Hematopoietic multipotent progenitor cell treated with erythropoietin and hydrocortisone succinate and interleukin-3 and kit ligand, for 8 days (in vitro differentiated cells): ENCODE results near the gene VAT1L.

Source experiments
- DNase-seq: peaks from one replicate; pipeline ENCODE4 v3.0.0-alpha.2; 2015

The VAT1L gene, protein sequence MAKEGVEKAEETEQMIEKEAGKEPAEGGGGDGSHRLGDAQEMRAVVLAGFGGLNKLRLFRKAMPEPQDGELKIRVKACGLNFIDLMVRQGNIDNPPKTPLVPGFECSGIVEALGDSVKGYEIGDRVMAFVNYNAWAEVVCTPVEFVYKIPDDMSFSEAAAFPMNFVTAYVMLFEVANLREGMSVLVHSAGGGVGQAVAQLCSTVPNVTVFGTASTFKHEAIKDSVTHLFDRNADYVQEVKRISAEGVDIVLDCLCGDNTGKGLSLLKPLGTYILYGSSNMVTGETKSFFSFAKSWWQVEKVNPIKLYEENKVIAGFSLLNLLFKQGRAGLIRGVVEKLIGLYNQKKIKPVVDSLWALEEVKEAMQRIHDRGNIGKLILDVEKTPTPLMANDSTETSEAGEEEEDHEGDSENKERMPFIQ

DNA sequence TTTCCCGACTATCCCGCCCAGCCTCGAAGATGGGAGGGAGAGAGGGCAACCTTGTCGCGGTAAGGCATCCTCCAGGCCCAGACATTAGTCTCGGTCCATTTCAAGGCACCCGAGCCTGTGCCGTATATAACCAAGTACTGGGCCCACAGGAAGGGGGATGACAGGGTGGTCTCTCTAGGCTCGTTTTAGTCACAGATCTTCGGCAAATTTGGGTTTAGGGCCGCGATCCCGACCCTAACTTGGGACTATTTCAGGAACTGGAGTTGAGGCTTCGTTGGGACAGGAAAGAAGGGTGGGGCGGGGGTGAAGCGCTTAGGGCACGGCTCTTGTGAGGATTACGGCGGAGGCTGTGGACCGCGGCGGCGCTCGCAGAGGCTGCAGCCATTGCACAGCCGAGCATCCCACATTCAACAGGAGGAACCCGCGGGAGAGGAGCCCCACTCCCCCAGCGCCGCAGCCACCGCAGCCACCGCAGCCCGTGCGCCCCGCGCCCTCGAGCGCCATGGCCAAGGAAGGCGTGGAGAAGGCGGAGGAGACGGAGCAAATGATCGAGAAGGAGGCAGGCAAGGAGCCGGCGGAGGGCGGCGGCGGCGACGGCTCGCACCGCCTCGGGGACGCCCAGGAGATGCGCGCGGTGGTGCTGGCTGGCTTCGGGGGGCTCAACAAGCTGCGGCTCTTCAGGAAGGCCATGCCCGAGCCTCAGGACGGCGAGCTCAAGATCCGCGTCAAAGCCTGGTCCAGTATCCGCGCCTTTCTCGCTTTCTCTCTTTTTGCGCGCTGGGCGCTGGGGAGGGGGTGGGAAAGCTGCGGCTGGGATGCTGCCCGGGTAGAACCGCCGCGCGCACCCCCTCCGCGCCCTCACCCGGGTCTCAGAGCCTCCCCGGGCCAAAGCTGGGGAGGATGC, at the start of gene VAT1L:
VAT1L (plus strand) TSS at position 384 of the 904 bp plus-strand sequence; CDS start at position 503, 119 bp downstream.
- no peak for DNase-seq

DNA sequence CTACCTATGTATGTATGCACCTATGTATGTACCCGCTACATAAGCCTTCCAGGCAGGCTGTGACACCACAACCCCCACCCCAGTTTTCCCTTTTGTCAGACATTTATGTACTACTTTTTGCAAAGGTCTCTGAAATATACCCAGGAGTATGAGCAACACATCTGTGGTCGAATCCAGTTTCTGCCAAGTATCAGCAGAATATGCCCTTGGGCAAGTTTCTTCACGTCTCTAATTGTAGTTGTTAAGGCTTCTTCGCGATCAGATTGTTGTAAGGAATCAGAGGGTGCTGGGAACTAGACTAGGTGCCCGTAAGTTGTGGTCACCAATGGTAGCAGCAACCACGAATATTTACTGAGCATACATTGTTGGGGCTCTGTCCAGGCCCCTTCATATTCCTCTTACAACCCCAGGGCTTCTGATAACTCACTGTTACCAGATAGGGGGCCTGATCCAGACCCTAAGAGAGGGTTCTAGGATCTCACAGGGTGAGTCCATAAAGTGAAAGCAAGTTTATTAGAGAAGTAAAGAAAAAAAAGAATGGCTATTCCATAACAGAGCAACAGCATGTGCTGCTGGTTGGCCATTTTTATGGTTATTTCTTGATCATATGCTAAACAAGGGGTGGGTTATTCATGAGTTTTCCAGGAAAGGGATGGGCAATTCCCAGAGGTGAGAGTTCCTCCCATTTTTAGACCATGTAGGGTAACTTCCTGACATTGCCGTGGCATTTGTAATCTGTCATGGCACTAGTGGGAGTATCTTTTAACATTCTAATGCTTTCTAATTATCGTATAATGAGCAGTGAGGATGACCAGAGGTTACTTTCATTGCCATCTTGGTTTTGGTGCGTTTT, 49.4 kb upstream of the VAT1L start:
- DNase-seq: no peak

DNA sequence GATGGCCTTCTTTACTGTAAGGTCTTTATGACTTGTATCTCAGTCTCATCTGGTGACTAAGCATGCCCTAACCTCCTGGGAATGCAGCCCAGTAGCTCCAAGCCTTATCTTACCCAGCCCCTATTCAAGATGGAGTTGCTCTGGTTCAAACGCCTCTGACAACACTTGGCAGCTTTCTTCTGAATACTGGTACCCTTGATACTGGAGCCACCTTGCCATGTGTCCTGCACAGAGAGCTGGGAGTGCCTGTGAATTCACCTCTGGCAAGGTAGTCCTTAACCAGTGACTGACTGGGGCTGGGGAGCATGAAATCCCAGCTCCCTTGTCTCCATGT, 48.8 kb upstream of the VAT1L start:
- DNase-seq: no peak

DNA sequence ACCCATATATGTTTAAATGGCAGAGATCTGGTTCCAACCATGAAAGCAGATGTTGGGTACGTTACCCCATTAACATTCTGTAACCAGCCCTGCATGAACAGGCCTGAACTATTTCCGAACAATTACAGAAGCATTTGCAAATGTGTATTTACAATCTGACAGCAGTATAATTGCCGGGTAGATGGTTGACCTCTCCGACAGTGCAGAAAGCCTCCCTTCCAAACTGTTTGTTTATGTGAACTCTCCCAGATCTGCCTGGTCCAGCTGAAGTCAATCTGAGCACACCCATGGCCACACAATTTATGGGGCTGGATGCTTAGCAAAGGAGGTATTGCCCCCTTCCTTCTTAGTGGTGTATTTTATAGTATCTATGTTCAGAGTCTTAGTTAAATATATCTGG, 44.2 kb upstream of the VAT1L start:
- DNase-seq: no peak

DNA sequence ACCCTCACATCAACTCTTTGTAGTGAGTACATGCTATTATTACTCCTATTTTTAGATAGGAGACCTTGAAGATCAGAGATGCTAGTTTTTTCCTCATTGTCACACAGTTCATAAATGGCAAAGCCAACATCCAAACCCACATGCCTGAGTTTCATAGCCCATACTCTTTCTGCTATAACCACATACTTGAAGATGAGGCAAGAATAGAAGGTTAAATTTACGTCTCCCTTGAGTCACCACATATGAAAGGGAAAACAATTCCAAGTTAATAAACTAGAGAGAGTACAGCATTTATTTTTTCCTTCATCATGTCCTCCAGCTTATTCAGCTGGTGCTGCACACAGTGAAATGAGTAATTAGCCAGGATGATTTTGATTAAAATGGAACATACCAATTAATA, 42.4 kb upstream of the VAT1L start:
- no peak for DNase-seq

DNA sequence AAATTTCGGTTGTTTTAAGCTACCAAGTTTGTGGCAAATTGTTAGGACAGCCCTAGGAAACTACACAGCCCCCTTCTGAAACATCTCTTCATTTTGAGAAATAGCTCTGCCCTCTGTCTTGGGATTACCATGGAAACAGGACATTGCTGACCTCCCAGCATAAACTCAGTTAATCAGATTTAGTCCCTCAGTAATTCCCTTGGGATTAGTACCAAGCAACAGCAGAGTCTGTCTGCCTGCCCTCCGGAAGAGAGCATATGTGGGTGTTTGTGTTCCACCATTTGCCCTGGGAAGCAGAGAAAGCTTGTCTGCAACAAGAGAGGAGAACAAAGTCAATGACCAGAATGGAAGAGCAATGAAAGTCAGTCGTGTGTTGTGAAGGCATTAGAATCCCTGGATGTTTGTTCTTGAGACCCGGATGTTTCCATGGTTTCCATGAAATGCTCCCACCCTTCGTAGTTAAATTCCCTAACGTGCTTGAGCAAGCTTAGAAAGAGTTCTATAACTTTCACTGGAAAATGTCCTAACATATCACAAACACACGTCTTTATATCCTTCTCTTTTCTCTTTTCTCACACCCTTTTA, 39.9 kb upstream of the VAT1L start:
- DNase-seq: no peak

DNA sequence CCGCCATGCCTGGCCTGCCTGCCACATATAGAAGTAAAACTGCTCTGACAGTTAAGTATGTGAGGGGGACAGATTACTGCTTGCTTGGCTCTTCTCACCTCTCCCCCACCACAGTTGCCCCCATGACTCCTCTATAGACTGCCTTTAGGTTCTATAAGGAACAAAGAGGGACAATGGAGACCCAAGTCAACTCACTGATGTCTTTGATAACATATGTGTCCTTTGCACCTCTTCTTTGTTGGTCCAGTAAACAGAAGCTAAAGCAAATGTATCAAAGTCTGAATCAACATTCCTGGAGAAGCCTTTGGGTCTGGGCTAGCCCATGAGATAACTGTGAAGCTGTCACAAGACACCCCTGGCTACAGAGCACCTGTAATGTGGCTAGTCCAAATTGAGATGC, 38.9 kb upstream of the VAT1L start:
- no peak for DNase-seq

DNA sequence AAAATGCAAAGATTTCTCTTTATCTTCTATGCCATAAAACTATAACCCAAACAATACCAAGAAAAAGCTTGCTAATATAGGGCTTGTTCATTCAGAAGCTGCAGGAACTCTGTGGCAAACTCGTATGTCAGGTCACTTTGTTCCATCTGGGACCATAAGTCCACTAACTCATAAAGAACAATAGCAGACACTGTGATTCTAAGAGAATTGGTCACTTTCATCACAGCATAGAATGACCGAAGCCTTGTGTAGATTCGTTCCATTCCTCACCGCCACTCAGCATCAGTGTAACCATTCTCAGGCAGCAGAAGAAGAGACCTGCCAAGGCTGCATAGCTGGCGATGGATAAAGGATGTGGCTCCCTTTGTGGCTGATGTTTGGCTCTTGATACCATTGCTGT, 30.3 kb upstream of the VAT1L start:
- DNase-seq: no peak

DNA sequence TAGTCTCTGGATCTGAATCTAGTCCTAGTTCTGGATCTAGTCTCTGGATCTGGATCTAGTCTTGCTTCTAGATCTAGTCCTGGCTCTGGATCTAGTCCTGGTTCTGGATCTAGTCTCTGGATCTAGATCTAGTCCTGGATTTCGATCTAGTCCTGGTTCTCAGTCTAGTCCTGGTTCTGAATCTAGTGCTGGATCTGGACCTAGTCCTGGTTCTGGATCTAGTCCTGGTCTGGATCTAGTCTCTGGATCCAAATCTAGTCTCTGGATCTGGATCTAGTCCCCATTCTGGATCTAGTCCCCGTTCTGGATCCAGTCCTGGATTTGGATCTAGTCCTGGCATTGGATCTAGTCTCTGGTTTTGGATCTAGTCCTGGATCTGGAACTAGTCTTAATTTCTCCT, 29.9 kb upstream of the VAT1L start:
- DNase-seq: no peak

DNA sequence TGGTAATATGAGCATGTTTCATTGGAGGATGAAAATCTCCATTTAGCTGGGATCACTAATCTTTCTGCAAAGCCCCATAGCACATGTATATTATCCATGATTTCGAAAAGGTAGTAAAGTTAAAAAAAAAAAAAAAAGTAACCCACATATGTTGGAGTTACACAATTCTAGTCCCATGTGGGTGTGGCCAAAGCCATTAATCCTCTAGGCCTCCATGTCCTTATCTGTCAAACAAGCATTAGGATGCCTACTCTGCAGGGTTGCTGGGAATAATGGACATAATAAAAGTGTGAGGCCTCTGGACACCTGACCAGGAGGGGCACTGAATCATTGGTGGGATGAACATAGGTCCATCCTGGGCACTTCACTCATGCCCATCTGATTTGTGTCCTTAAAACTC, 29.2 kb upstream of the VAT1L start:
- no peak for DNase-seq

DNA sequence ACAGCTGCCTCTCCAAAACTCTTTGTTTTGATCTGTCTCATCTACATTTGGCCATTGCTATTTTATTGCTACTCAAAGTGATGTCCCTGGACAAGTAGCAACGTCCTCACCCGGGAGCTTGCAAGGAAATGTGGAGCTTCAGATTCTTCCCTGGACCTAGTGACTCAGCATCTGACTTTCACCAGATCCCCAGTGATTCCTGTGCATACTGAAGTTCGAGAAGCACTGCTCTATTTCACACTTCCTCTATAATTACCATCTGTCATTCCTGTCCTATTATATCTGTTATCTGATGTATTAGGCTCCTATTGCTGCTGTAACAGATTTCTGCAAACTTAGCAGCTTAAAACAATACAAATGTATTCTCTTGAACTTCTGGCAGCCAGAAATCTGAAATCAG, 28.5 kb upstream of the VAT1L start:
- no peak for DNase-seq

DNA sequence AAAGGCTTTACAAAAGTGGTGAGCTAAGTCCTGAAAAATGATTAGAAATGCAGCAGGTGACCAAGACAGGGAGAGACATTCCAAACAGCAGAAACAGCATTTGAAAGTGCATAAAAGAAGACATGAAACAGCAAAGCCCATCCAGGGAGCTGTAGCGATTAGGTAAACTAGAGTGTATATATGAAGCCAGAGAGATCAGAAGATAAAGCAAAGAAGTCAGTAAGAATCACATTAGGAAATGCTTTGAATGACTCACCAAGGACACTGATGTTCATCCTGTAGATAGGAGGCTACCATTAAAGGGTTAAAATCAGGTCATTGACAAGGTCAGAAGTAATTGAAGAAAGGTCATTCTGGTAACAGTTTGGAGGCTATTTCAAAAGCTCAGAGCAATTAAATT, 27.6 kb upstream of the VAT1L start:
- no peak for DNase-seq

DNA sequence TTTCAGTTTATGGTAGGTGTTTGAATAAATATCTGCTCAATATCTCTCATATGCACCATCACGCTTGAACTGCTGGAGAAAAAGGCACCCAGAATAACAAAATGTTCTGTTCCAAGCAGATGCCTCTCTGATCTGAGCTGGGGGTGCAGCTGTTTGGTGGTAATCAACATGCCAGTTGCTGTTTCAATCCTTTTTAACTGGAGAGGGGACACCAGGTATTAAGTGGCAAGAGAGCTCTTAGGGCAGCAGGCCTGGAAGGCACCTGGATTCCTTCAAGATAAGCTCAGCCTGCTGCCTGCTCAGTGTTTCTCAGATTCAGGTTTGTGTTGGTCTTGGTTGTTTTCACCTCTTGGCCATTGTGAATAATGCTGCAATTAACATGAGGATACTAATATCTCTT, 27.2 kb upstream of the VAT1L start:
- no peak for DNase-seq

DNA sequence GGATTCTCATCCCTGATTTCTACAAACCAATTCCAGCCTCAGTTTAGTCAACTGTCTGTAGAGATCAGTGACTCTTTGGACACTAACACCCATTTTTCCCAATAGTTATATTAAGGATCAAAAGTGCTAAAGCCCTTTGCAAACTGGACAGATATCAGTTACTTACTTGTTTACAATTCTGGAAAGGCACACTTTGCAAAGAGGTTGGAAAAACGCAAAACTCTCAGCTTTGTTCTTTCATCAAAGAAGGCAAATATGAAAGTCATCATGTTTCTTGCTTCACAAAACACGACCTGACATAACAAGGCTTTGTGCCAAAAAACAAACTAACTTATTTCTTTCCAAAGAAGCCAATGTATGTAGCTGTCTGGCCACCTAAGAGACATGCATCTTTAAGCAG, 26.1 kb upstream of the VAT1L start:
- DNase-seq: no peak

DNA sequence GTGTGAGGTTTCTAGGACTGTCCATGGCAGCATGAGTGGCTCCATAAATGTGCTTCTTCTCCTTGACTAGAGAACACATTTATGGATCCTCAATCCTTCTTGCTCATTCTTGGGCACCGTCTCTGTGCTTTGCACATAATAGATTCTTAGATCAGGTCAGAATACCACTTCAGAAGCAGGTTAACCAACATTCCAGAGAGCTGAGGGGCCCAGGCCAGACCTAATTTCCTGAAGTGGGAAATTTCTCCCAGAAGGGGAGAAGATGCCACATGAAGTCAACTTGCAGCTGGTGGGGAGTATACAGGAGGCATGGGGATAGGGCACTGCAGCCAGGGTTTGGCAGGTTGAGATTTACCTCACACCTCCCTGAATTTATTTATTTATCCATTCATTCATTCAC, 24.4 kb upstream of the VAT1L start:
- DNase-seq: no peak

DNA sequence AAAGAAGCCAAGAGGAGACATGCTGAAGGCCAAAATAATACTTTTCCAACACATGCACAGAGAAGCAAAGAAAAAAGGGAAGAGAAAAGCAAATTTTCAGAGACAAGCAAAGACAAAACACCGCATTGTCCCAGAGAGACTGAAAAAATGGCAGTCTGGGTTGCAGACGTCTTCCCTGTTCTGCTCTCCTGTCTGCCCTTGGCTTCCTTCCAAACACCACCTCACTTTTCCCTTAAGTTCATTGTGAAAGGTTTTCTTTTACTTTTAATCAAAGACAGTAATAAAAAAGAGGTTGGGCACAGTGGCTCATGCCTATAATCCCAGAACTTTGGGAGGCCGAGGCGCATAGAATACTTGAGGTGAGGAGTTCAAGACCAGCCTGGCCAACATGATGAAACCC, 21.2 kb upstream of the VAT1L start:
- DNase-seq: no peak

DNA sequence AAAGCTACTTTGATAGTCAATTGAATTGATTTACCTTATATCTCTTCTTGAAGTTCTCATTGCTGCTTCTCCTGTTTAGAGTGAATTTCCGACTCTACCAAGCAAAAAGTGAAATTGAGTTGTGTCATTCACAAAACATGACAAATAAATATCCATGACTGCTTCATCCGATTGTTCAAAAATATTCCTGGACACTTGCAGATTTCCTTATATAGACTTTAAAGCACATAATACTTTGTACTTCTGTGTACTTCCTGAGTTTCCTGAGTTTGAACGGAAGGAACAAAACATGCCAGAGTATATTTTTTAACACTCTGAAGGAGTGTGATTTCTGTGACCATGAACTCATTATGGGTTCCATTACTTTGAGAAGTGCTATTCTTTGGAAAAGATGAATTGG, 20.5 kb upstream of the VAT1L start:
- DNase-seq: no peak

DNA sequence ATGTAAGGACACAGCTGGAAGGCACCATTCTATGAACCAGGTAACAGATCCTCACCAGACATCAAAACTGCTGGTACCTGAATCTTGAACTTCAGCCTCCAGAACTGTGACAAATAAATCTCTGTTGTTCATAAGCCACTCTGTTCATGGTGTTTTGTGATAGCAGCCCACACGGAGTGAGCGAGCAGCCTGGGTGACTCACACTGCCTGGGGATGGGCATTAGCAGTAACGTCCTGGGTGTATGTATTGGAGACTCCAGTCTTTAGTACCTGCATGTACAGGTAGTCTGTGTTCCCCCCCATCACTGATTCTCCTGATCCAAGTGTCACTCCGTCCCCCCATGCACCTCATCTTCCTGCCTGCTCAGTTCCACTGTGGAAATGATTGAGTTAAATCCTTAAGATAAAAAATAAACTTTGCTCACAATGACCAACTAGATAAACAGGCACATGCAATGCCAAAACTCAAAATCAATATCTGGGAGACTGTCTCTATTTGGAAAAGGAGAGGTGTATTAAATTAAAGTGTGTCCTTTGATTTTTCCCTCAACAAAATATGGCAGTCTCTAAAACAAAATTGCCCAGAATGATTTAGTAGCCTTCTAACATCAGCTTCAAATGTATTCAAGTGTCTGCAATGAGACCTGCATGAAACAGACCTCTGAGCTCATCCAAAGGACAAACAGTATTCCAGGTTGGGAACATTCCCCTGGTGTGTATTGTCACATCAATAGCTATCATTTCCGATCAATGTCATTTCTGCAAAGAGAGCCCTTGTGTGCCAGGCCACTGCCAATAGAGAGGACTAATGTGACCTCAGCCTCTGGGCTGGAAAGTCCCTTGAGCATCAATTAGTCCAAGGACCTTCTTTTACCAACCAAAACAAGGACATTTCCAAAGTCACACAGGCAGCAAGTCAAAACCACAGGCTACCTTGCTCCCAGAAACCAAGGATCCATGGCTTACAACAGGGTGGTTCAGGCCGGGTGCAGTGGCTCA, 12.2 kb upstream of the VAT1L start:
- DNase-seq: no peak

DNA sequence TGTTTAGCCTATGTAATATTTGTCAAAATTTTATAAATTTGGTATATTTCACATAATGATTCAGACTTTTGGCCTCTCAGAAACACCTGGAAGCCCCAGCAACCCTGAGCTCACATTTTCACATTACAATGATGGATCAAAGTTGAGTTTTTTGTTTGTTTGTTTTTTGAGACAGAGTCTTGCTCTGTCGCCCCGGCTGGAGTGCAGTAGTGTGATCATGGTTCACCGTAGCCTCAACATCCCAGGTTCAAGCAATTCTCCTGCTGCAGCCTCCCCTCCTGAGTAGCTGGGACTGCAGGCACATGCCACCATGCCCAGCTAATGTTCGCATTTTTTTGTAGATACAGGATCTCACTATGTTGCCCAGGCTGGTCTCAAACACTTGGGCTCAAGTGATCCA, 10.6 kb upstream of the VAT1L start:
- DNase-seq: no peak

DNA sequence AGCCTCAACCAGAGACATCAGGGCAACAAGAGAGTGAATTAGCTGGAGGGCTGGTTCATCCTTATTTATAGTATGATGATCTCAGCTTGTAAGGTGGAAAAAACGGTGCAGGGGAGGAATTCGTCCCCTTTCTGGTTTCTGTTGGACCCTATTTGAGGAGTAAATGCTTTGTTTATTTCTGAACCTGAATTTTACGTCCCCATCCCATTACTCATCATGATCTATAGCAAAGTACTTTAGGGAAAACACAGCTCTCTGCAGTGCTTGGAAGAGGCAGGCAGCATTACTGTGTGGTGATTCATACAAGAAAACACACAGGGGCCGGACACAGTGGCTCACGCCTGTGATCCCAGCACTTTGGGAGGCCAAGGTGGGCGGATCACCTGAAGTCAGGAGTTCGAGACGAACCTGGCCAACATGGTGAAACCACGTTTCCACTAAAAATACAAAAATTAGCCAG, 8.0 kb upstream of the VAT1L start:
- no peak for DNase-seq

DNA sequence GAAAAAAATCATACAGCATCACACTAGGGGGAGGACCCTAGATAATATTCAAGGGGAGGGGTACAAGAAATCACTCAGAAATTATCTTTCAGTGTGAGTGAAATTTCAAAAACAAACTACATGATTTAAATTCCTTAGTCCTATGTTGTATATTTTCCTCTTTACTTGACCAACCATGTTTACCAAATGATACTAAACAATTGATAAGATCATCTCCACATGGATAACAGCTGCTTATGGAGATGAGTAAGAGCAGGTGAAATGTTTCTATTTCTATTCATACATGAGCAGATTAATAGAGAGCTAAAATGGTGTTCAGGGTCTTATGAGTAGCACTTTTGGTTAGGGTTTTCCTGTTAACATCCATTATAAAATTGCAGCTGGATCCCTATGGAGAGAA, 7.3 kb upstream of the VAT1L start:
- DNase-seq: no peak

DNA sequence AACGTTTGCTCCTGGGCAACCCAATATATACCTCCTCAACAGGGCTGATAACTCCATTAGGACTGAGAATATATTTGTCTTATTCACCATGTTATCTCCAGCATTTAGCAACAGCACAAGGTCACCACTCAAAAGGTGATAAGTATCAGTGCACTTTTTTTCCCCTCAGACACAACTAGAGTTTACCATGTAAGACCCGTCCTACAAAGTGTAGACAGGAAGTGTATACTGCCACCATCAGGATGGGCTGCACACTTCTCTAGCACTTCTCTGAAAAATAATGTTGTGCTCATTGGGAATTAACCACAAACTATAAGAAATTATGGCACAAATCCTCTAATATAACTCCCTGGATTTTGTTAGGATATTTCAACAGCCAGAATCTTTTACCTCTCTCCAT, 5.7 kb upstream of the VAT1L start:
- peak; percentile 5 for DNase-seq
